ENCODE measurements around the gene C11orf24.
A peak's percentile ranks its signal among the peaks of the same experiment; 100 is the strongest.

C11orf24 gene

DNA sequence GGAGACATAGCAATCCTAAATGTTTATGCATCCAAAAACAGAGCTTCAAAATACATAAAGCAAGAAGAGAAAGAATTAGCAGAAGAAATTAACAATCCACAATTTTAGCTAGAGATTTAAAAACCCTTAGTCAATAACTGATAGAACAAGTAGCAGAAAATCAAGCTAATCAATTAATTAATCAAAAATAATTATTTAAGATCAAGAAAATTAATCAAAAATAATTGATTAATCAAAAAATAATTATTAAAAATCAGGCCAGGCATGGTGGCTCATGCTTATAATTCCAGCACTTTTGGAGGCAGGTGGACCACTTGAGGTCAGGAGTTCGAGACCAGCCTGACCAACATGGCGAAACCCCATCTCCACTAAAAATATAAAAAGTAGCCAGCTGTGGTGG lies 29.2 kb downstream of the C11orf24 start:
- no peak for DNase-seq

GRCh38 chr11:68231621-68232020 lies 40.2 kb downstream of the C11orf24 start:
- no peak for DNase-seq

DNA sequence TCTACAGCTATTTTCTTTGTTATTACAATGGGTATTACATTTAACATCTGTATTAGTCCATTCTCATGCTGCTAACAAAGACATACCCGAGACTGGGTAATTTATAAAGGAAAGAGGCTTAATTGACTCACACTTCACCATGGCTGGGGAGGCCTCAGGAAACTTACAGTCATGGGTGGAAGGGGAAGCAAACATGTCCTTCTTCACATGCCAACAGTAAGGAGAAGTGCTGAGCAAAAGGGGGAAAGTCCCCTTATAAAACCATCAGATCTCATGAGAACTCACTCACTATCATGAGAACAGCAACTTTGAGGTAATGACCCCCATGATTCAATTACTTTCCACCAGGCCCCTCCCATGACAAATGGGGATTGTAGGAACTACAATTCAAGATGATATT lies 42.2 kb downstream of the C11orf24 start:
- no peak for DNase-seq

DNA sequence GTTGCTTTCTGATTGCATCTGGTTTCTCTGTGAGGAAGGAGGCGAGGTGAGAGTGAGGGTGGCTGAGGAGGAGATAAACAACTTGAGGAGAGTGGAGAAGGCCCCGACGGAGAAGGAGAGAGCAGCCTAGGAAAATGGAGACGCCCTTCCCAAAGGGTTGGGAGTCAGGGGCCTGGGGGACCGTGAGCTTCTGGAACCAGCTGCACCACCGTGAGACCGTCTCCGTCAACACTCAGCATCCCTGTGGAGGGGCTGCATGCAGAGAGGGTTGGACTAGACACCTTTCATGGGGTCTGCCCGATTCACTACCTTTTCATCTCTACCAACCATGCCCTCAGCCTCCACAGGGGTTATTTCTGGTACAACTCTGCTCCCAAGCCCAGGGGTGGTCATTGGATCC lies 45.4 kb downstream of the C11orf24 start:
- DNase-seq: no peak

- no peak for DNase-seq
Measured at GRCh38 chr11:68224606-68225005, 47.2 kb downstream of the C11orf24 start.

DNA sequence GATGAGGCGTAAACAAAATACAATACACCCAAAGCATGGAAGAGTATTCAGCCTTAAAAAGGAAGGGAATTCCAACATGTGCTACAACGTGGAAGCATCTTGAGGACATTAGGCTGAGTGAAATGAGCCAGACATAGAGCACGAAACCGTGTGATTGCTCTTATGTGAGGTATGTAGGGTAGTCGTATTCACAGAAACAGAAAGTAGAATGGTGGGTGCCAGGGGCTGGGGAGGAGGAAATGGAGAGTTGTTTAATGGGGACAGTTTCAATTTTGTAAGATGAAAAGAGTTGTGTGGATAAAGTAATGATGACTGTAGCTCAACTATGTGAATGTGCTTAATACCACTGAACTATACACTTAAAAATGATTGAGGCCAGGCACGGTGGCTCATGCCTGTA lies 48.5 kb downstream of the C11orf24 start:
- no peak for DNase-seq

GRCh38 chr11:68221406-68221805 lies 50.4 kb downstream of the C11orf24 start:
- DNase-seq: no peak

DNA sequence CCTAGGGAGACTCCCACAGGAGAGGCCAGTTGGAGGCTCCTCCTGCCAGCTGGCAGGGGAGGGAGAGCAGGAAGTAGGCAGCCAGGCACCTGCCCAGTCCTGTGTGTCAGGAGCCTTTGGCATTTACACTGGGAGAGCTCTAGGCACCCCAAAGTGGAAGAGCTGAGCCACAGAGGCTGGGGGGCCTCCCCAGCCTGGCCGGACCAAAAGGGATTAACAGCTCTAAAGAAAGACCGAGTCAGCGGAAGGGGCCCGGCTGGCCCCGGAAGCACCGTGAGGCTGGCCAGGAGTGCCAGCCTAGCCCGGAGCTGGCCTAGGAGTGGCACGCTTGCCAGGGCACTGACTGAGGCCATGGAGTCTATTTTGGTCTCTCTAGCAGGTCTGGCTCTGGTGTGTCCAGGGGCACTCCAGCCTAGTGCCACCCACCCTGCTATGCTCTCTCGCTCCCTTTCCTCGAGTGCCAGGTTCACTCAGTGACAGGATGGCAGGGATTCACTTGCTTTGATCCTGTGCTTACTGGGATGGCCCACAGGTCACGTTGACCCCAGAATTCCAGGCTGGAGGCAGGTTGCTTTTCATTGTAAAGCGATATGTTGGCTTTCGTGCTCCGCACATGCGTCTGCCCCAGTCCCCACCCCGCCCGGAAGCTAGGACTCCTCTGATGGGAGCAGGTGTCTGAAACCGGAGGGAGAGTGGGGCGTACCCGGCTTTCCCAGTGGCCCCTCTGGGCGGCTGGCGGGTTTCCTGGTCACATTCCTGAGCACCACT lies 55.4 kb downstream of the C11orf24 start:
- no peak for DNase-seq

DNA sequence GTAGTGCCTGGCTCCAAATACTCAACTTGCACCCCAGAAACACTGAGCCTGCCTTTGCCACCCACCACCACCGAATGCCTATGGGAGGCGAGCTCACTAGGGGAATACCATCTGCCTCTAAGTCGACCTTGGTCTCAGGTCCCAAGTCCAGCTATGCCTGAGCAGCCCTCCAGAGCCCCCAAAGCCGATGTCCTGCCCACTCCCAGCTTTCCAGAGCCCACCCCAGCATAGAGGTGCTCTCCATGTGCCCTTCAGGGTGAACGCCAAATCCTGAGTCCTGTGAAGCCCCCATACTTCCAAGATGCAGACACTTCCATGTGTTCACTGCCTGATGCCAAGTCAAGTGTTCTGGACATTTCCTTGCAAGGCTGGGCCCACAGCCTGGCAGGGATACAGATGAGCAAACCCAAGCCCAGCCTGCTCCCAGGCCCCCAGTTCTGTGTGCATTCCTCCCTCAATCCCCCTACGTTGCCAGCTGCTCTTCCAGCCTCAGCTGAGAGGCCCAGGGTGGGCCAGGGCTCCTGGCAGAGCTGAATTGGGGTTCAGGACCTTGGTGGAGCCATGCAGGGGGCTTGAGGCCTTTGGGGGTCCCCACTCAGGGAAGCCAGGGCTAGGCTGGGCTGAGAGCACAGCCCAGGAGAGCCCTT lies 56.1 kb downstream of the C11orf24 start:
- no peak for DNase-seq

GRCh38 chr11:68215087-68215445 lies 56.7 kb downstream of the C11orf24 start:
- no peak for DNase-seq

DNA sequence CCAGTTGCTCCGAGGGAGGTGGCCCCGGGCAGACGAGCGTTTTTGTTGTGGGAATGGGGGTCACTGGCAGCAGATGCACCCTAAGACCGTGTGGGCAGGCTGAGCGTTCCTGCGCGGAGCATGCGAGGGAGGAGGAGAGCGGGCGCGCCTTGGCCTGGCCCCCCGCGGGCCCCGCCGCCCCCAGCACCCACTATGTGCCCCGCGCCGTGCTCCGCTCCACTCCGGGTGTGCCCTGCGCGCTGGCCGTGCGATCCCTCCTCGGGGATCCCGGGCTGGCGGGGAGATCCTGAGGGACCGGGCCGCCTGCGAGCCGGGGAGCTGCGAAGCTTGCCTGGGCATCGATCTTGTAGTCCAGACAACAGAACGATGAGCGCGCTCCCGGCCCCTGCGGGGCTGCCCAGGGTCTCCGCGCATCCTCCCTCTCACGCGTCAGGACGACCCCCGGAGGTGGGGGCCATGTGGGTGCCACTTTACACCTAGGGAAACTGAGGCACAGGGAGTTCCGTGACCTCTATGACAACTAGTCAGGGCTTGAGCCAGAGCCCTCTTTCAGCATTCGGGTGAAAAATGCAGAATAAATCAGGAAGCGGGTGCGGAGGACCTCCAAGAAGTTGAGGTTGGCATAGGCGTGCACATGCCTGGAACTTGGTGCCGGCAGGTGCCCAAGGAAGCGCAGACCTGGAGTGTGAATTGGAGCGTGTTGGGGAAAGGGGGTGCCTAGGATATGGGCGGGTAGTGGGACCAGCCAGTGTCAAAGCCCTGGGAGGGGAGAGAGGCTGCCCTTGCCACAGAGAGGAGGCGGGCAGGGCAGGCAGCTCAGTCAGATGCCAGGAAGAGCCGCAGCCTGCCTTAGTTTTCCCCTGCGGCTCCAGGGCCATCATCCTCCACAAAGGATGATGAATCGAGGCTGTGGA lies 57.3 kb downstream of the C11orf24 start:
- DNase-seq: no peak

DNA sequence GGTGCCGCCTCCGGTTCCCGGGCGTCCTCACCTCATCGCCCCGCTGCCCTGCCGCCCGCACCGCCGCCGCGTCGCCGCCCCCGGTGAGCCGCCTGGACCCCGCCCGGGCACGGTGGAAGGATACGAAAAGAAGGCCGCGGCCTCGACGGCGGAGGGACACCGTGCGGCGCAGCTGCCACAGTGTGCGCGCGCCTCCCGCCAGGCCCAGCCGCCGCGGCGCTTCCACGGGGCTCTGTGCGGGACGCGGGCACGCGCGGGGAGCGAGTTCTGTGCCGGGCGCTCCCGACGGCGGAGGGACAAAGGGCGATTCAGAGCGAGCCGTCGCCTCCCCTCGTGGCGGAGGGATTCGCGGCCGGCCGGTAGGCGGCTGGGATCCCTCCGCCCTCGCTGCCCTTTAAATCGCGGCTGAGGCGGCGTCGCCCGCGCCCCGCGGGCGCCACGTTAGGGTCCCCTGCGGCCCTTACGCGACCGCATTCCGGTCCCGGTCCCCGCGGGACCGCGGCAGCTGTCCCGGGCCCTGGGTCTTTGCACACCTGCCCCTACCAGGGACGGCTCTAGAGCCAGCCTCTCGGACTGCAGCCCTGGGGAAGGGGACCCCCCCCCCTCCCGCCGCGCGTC lies 58.1 kb downstream of the C11orf24 start:
- peak; percentile 81 for DNase-seq

DNA sequence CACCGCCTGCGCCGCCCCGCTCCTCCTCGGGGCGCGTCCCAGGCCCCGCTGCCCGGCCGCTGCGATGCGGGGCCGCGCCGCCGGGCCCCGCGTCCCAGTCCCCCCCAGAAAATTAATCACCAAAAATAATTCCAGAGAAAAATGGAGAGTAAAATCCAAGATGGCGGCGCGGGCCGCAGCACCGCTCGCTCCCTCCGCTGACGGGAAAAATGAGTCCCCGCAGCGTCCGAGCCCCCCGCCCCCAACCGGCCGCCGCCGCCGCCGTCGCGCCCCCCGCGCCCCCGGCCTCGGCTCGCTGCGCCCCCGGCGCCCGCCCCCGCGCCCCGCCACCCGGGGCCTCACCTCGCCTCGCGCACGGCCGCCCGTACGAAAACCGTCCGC lies 58.6 kb downstream of the C11orf24 start, which contains the start of gene KMT5B:
Gene KMT5B (minus strand): TSS at position 162 of the 381 bp plus-strand sequence. CDS start 23,220 bp downstream, outside the sequence.
- no peak for DNase-seq

- peak; percentile 58 for DNase-seq
Measured at GRCh38 chr11:68212421-68213134, 59.2 kb downstream of the C11orf24 start.

- DNase-seq: no peak
Measured at GRCh38 chr11:68211546-68211945, 60.2 kb downstream of the C11orf24 start.

All from central memory CD4-positive, alpha-beta T cell (primary cell).